Measurements from ENCODE around the gene DDX6.
"Not testable (repeated sequence)": the region's sequence is repeated elsewhere in the genome, so short reads cannot be mapped to it uniquely, and the experiment has no call there.

Gene DDX6

DNA sequence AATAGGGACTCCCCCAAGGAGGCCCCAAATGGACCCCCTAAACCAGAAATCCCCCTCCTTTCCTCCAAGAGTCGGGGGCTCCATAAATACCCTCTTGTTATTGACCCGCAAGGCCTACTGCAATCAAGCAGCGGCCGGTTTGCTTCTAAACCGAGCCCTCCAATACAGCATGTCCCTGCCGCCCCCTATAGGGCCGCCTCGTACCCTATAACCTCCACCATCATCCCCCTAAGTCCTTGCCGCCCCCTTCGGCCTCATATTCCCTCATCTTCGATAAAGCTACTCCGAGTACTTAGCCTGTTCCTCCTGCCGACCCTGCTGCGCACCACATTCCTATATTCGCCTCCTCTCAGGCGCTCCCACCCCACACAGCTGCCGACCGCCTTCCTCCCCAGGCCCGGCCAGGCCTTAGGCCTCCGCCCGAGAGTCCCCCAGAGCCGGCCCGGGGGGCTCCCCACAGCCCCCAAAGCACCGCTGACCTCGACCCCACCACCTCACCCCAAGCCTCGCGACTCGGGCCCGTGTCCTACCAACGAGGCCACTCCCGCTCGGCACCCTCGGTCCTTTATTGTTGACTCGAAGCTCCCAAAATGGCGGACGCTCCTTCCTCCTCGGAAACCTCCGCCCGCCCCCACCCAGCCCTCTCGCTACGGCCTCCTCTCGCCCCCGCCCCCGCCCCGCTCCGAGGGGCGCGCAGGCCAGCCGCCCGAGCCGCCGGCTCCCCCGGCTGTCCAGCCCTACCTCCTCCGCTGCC, 430 bp downstream of the DDX6 start:
- TF ChIP-seq, protein P1, sequence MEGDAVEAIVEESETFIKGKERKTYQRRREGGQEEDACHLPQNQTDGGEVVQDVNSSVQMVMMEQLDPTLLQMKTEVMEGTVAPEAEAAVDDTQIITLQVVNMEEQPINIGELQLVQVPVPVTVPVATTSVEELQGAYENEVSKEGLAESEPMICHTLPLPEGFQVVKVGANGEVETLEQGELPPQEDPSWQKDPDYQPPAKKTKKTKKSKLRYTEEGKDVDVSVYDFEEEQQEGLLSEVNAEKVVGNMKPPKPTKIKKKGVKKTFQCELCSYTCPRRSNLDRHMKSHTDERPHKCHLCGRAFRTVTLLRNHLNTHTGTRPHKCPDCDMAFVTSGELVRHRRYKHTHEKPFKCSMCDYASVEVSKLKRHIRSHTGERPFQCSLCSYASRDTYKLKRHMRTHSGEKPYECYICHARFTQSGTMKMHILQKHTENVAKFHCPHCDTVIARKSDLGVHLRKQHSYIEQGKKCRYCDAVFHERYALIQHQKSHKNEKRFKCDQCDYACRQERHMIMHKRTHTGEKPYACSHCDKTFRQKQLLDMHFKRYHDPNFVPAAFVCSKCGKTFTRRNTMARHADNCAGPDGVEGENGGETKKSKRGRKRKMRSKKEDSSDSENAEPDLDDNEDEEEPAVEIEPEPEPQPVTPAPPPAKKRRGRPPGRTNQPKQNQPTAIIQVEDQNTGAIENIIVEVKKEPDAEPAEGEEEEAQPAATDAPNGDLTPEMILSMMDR (conservative IDR thresholded peaks at IDR 0.05; ENCODE audit: low read depth, low read length), result peak; percentile 64
- peak; percentile 66 for DNase-seq (ENCODE audit: low read depth)
- H3K4me3 ChIP-seq (ENCODE audit: low read depth, low read length), result peak overlapping the region; percentile 73

DNA sequence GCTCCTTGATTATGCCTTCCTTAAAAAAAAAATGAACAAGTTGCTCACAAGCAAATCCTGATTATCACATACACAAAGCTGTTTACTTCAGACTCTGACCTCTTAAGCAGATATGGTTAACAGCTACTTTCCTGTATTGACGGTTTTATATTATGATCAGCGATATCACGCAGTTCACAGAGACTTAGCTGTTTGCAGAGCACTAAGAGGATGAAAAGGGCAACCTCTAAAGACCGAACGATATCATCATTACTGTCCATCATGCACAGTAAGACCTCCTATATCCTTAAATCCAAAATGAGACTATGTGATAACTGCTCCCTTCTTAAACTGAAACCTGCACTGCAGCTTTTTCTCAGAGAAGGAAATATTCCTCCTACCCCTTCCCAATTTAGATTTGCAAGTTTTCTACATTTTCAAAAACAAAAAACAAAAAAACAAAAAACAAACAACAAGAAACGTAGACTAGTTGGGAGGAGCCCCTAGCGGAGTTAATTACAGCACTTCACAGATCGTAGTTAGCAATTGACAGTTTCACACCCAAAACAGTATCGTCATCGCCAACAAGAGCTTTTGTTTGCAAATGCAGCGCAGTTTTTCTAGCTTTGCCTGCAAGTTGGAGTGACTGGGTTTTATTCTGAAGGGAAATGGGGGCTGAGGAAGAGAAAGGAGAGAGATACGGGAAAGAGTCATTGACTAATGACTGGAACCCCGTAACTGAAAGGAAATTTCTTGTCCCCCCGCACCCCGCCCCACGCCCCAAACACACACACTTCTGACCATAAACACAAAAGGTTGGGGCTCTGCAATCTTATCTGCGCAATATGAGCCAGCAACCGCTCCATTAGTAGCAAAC, 1.2 kb downstream of the DDX6 start:
- DNase-seq (ENCODE audit: low read depth), result peak; percentile 46
- TF ChIP-seq, protein P1 (conservative IDR thresholded peaks at IDR 0.05; ENCODE audit: low read depth, low read length), result no peak
- H3K4me3 ChIP-seq (ENCODE audit: low read depth, low read length), result peak overlapping the region; percentile 73

DNA sequence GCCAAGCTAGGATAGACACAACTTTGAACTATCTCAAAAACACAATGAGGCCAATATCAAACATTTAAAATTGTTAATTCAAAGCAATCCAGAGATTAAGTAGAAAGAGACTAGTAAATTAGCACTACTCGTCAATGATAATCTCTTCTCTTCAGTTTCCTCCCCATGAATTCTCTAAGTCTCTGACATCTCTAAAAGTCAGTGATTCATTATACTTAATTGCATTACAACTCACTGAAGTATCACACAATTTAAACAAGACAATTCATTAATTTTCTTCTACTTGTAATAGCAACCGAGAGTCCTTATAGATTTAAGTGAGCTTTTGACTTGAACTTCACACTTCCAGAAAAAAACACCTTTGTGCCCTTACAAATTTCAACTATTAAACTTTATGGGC, 4.3 kb downstream of the DDX6 start:
- H3K4me3 ChIP-seq (ENCODE audit: low read depth, low read length), result no peak overlapping the region
- no peak for DNase-seq (ENCODE audit: low read depth)
- TF ChIP-seq, protein P1 (conservative IDR thresholded peaks at IDR 0.05; ENCODE audit: low read depth, low read length), result no peak

DNA sequence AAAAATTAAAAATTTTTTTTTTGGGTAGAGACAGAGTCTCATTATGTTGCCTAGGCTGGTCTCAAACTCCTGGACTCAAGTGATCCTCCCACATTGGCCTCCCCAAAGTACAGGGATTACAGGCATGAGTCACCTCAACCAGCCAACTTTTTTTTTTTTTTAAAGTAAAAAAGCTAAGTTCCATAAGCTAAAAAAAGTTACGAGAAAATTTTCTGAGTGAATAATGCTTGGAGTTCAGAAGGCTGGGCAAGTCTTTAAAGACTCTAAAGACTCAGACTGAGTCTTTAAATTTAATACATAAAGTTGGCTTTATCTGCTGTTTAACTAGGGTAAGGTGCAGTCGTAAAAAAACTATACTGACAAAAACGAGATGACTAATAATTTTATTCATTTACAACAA, 5.6 kb downstream of the DDX6 start:
- TF ChIP-seq, protein P1 (conservative IDR thresholded peaks at IDR 0.05; ENCODE audit: low read depth, low read length), result no peak

DNA sequence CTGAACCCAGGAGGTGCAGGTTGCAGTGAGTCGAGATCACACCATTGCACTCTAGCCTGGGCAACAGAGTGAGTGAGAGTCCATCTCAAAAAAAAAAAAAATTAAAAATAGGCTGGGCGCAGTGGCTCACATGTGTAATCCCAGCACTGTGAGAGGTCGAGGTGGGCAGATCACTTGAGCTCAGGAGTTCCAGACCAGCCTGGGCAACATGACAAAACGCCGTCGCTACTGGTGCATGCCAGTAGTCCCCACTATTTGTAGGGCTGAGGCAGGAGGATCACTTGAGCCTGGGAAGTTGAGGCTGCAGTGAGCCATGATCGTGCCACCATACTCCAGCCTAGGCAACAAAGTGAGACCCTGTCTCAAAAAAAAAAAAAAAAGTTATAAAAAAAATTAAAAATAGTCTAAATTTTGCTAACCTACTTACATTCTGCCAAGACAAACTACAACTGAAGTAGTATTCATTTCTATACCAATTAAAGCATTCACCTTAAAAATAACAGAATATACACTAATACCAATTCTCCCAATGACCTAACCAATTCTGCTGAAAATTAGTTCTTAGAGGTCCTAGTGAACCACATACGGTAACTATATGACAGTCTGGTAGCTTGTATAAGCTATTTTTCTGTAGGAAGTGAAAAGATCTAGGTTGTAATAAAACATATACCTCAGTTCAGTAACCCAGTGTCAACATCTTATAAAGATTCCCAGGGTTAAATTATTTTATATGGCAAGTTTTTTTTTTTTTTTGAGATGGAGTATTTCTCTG, 7.1 kb downstream of the DDX6 start:
- TF ChIP-seq, protein P1 (conservative IDR thresholded peaks at IDR 0.05; ENCODE audit: low read depth, low read length), result no peak
- no peak for DNase-seq (ENCODE audit: low read depth)
- no peak overlapping the region for H3K4me3 ChIP-seq (ENCODE audit: low read depth, low read length)

More for the DNA sequence above, 5.6 kb downstream of the DDX6 start:
- H3K4me3 ChIP-seq (ENCODE audit: low read depth, low read length), result no peak overlapping the region
- peak; percentile 41 for DNase-seq (ENCODE audit: low read depth)

DNA sequence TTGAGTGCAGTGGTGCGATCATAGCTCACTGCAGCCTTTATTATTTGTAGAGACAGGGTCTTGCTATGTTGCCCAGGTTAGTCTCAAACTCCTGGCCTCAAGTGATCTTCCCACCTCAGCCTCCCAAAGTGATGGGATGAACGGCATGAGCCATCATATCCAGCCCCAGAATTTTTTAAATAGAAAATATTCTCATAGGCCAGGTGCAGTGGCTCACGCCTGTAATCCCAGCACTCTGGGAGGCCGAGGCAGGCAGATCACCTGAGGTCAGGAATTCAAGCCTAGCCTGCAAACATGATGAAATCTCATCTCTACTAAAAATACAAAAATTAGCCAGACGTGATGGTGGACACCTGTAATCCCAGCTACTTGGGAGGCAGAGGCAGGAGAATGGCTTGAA, 7.6 kb downstream of the DDX6 start:
- not testable (repeated sequence) for H3K4me3 ChIP-seq (ENCODE audit: low read depth, low read length); DNase-seq (ENCODE audit: low read depth)

DNA sequence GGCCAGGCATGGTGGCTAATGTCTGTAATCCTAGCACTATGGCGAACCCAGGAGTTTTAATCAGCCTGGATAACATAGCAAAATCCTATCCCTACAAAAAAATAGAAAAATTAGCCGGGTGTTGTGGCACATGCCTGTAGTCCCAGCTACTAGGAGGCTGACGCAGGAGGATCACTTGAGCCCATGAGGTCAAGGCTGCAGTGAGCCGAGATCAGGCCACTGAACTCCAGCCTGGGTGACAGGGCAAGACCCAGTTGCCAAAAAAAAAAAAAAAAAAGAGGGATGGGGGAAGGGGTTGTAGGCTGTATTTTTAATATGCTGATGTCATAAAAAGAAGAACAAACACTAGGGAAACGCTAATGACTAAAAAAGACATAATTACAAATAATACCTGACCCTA, 12.1 kb downstream of the DDX6 start:
- DNase-seq (ENCODE audit: low read depth), result no peak
- H3K4me3 ChIP-seq (ENCODE audit: low read depth, low read length), result no peak overlapping the region
- TF ChIP-seq, protein P1 (conservative IDR thresholded peaks at IDR 0.05; ENCODE audit: low read depth, low read length), result no peak

Data from choroid plexus epithelial cell (primary cell).